ENCODE measurements around the gene NCAPH2.

The NCAPH2 gene

DNA sequence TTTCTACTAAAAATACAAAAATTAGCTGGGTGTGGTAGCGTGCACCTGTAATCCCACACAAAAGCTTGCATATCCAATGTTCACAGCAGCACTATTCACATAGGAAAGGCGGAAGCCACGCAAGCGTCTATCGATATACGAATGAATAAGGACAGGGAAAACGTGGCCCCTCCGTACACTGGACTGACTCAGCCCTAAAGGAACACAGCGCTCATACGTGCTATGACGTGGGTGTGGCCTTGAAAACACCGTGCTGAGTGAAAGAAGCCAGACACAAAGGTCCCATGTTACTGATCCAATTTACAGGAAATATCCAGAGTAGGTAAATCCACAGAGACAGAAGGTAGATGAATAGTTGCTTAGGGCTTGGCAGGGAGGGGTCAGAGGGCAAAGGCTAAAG is 7.6 kb upstream of the NCAPH2 start:
- H3K27ac Mint-ChIP-seq: no peak overlapping the region
- no peak for ATAC-seq
- peaks cover 2% of the 10 kb centered on the region for H3K36me3 Mint-ChIP-seq
- peaks cover 14% of the 10 kb centered on the region for H3K4me1 Mint-ChIP-seq
- H3K27me3 Mint-ChIP-seq: no peaks in the 10 kb centered on the region
- no peaks in the 10 kb centered on the region for H3K9me3 Mint-ChIP-seq
- H3K4me3 Mint-ChIP-seq: no peak overlapping the region

DNA sequence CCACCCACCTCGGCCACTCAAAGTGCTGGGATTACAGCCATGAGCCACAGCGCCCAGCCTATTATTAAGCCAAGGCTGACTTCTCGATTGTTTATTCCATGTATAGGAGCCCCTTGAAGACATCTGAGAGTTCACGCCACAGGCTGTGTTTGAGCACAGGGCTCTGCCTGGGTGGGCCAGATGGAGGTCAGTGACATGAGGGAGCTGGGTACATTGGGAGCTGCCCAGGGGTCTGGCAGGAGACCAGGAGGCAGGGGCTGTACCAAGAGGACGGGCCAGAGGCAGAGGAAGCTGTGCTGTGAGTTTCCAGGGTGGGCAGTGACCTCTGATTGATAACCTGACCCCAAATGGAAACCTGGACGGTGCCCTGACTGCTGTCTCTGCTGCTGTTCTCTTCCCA is 5.9 kb upstream of the NCAPH2 start:
- Mint-ChIP-seq H3K27ac (no peak overlapping the region), H3K9me3 (no peaks in the 10 kb centered on the region), H3K4me1 (peaks cover 26% of the 10 kb centered on the region), H3K36me3 (peaks cover 8% of the 10 kb centered on the region), H3K4me3 (no peak overlapping the region), H3K27me3 (no peaks in the 10 kb centered on the region)
- no peak for ATAC-seq

DNA sequence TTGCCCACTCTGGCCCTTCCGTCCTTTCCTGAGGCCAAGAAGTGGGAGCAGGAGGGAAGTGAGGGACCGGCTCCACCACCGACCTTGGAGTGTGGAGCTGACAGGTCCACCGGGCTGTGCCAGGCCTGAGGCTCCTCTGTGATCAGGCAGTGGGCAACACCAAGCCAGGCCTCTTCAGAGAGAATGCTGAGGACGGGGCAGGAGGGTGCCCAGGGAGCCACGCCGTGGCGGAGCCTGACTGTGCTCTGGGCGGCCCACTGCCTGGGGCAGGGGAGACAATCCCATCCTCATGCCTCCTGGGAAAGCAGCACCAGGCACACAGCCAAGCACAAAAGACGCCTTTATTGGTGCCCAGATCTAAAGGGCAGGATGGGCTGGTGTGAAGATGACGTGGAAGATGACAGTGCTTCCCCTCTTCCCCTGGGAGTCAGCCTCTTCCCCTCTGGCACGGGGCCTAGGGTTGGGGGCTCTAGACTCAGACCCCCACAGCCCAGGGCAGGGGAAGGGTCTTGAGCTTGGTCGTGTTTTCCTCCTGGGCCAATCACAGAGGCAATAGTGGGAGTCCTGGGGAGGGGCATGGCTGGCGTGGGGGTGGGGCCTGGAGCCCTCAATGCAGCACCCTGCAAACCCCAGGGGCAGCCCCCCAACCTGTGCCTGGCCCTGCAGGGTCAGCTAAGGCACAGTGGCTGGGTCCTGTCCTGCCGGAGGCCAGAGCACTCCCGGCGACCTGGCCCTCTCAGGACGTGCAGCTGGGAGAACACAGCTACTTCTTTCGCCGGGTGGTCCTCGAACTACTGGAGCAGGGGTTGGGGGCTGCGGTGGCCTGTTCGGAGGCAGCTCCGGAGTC is 5.2 kb upstream of the NCAPH2 start:
- peaks cover 28% of the 10 kb centered on the region for H3K4me1 Mint-ChIP-seq
- H3K27me3 Mint-ChIP-seq: no peaks in the 10 kb centered on the region
- H3K27ac Mint-ChIP-seq: no peak overlapping the region
- no peak overlapping the region for H3K4me3 Mint-ChIP-seq
- H3K36me3 Mint-ChIP-seq: peaks cover 8% of the 10 kb centered on the region
- no peaks in the 10 kb centered on the region for H3K9me3 Mint-ChIP-seq
- ATAC-seq: no peak

DNA sequence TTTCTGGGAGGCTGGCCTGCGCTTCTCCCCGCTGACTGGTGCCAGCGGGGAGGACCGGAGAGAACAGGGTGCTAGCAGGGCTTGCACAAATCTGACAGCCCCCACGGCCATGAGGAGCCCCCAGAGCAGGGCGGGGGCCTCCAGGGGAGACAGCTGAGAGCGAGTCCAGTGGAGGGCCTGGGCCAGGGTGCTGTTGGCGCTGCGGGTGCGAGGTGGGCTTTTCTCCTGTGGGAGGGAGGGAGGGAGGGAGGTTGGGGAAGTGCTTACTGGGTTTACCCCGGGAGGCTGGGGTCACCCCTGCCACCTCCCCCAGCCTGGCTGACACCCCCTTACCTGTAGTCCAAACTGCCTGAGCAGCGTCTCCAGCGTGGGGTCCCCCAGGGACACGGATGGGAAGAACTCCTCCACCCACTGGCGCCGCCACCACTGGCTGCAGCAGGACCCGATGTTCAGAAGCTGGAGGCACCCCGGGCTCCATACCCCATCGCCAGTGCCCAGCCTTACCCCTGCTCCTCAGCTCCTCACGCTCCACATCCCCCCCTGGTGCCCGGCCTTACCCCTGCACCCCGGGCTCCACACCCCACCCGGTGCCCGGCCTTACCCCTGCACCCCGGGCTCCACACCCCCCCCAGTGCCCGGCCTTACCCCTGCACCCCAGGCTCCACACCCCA is 4.4 kb upstream of the NCAPH2 start:
- Mint-ChIP-seq H3K9me3 (no peaks in the 10 kb centered on the region), H3K27ac (no peak overlapping the region), H3K4me1 (peaks cover 22% of the 10 kb centered on the region), H3K36me3 (peaks cover 8% of the 10 kb centered on the region), H3K4me3 (no peak overlapping the region), H3K27me3 (no peaks in the 10 kb centered on the region)
- no peak for ATAC-seq

DNA sequence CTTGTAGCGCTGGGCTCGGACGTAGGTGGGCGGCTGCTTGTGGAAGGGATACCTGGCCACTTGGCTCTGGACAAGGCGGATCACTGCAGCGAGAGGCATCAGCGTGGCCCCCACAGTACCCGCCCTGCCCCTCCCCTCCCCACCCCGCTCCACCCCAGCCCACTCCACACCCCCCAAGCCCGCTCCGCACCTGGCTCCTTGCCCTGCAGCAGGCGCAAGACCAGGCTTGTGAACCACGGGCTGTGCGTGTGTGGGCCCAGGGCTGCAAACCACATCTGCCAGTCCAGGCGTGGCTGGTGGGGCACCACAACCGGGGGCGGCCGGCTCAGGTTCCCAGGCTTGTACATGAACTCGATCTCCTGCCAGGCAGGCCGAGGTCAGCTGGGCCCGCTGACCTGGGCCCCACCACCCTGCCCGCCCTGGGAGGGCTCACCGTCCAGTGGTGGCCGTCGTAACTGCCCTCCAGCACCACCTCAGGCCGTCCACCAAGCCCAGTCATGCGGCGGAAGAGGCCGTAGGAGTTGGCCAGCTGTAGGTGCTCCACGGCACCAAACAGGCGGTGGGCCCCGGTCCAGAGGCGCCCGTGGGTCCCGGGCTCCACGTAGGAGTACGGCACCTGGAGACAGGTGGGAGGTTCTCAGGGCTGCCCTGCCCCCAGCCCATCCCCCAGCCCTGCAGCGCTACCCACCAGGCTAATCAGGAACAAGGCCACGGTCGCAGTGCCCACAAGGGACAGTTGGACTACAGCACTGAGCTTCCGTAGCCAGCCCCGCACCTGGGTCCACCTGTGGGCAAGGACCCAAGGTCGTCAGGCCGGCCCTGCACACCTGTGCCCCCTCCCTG is 3.4 kb upstream of the NCAPH2 start:
- Mint-ChIP-seq H3K4me3 (no peak overlapping the region), H3K9me3 (no peaks in the 10 kb centered on the region), H3K27ac (no peak overlapping the region), H3K27me3 (no peaks in the 10 kb centered on the region), H3K4me1 (peaks cover 28% of the 10 kb centered on the region), H3K36me3 (peaks cover 8% of the 10 kb centered on the region)
- no peak for ATAC-seq

DNA sequence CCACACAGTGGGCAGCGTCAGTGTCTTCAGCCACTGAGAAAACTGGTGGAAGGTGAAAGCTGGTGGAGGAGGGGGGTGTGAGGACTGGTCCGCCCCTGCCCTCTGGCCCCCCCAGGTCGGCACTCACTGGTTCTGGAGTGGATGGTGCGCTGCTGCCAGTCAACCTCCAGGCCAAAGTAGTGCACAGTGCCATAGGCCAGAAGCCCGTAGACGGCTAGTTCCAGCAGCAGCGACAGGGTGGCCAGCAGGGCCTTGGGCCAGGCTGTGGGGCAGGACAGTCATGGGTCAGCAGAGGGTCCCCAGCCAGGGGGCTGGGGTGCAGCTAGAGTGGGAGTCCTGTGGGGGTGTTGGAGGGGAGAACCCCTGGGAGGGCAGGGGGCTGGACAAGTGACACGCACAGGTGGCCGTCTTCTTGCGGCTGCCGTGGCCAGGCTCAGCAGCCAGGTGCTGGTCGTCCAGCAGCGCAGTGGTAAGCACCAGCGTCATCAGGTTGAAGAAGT is 2.7 kb upstream of the NCAPH2 start:
- H3K4me3 Mint-ChIP-seq: no peak overlapping the region
- peaks cover 30% of the 10 kb centered on the region for H3K4me1 Mint-ChIP-seq
- H3K27ac Mint-ChIP-seq: no peak overlapping the region
- ATAC-seq: no peak
- H3K9me3 Mint-ChIP-seq: no peaks in the 10 kb centered on the region
- H3K27me3 Mint-ChIP-seq: no peaks in the 10 kb centered on the region
- H3K36me3 Mint-ChIP-seq: peaks cover 8% of the 10 kb centered on the region

DNA sequence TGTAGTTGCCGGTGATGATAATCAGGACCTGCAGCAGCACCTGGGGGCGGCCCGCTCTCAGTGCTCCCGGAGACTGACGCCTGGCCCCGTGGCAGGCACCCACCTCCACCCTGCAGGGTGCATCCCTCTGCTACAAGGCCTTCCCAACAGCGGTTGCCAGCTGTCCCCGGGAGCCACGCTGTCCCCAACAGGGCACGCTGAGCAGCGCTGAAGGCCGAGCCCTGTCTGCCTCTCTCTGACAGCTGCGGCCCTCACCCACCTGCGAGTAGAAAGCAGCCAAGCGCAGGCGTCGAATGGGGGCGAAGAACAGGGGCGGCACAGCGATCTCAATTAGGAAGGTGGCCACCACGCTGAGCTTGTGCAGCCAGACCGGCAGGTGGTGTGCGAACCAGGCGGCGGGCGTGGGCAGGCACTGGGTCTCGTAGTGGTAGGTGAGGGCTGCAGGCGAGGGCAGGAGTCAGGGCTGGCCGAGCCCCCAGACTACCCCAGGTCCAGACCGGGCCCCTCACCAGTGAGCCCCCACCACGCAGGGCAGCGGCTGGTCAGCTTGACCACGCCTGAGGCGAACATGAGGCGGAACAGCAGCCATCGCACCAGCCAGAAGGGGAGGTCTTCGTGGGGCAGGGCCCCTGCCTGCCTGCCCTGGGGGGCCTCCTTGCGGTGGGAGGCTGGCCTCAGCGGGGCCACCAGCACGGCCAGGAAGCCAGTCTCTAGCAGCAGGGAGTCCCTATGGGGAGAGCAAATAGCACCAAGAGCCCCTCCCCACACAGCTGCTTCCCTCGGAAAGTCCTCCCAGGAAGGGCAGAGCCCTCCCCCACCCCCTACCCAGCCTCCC is 2.0 kb upstream of the NCAPH2 start:
- no peak for ATAC-seq
- Mint-ChIP-seq H3K4me1 (peaks cover 30% of the 10 kb centered on the region), H3K9me3 (no peaks in the 10 kb centered on the region), H3K36me3 (peaks cover 8% of the 10 kb centered on the region), H3K27me3 (no peaks in the 10 kb centered on the region), H3K4me3 (peak overlapping the region; percentile 91), H3K27ac (no peak overlapping the region)

DNA sequence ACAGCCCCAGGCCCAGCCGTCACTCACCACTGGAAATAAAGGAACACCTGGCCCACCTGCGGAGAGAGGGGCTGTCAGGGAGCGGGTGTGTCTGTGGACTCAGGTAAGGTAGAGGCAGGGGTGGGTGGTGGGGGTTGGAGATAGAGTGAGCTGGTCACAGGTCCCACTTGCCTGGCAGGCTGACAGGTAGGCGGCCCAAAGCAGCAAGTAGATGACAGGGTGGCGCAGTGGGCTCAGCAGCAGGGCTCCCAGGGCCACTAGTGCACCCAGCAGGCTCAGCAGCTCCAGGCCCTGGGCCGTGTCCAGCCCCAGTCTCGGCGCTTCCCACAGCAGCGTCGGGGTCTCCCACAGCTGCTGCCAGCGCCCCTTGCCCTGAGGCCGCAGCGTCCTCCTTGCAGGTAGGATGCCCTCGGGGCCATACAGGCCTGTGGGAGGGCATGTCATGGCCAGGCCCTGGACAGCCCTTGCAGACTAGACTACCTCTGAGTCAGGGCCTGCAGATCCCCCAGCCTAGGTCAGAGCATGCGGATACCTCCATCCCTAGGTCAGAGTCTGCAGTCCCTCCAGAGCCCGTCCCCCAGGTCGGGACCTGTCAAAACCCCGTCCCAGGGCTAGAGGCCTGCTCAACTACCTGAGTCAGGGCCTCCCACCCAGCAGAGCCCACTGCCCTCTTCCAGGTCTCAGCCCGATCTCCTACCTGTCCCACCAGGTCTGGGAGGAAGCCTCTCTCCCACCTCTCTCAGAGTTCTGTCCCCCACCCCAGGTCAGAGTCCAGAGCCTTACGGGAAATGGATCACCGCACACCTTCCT is 1.2 kb upstream of the NCAPH2 start:
- ATAC-seq: no peak
- Mint-ChIP-seq H3K36me3 (peaks cover 8% of the 10 kb centered on the region), H3K27ac (peak overlapping the region; percentile 94), H3K4me3 (peak overlapping the region; percentile 91), H3K9me3 (no peaks in the 10 kb centered on the region), H3K27me3 (no peaks in the 10 kb centered on the region), H3K4me1 (peaks cover 30% of the 10 kb centered on the region)

DNA sequence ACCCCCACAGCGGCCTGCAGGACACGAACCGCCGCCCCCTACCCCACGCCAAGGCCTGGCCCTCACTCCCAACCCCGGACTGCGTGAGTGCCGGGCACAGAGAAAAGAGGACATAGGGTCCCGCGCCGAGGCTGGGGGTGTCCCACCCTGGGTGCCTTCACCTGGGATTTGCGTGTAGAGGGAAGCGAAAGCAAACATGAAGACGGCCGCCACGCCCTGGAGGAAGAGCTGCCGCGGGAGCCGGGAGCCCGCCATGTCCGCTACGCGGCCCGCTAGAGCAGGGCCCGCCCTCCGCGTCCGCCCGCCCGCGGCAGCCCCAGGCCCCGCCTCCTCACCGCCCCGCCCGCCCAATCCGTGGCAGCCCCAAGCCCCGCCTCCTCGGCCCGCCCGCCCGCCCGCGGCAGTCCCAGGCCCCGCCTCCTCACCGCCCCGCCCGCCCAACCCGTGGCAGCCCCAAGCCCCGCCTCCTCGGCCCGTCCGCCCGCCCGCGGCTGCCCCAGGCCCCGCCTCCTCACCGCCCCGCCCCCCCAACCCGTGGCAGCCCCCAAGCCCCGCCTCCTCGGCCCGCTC is 518 bp upstream of the NCAPH2 start, which contains the start of gene LMF2:
Gene LMF2, minus strand, starts transcription at position 282 of the 570 bp plus-strand sequence. Its CDS starts 27 bp downstream, at position 255.
- peak within 1 kb of the TSS; percentile 94 for H3K27ac Mint-ChIP-seq
- H3K4me1 Mint-ChIP-seq: peaks cover 35% of the 10 kb centered on the region
- H3K4me3 Mint-ChIP-seq: peak within 1 kb of the TSS; percentile 99
- no peaks in the 10 kb centered on the region for H3K27me3 Mint-ChIP-seq
- peaks cover 13% of the 10 kb centered on the region for H3K36me3 Mint-ChIP-seq
- peak; percentile 89 for ATAC-seq
- H3K9me3 Mint-ChIP-seq: no peaks in the 10 kb centered on the region

DNA sequence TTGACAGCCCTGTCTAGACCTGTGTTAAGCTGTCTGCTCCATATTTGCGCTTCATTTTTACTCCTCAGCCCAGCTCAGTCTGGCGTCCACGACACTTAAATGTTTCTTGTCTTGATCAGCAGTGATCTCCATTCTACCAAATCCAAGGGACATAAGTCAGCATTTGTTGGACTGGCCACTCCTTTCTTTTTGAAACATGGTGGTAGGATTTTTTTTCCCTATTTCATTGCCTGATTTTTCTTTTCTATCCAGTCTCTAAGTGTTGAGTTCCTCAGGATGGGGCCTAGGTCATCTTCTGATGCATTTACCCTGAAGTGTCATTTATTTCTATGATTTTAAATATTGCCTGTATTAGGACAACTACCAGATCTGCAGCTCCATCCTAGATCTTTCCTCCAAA is 873 bp downstream of the NCAPH2 start:
- ATAC-seq: no peak
- Mint-ChIP-seq H3K36me3 (peaks cover 15% of the 10 kb centered on the region), H3K4me3 (peak overlapping the region; percentile 99), H3K27me3 (no peaks in the 10 kb centered on the region), H3K9me3 (no peaks in the 10 kb centered on the region), H3K4me1 (peaks cover 36% of the 10 kb centered on the region), H3K27ac (peak overlapping the region; percentile 94)

DNA sequence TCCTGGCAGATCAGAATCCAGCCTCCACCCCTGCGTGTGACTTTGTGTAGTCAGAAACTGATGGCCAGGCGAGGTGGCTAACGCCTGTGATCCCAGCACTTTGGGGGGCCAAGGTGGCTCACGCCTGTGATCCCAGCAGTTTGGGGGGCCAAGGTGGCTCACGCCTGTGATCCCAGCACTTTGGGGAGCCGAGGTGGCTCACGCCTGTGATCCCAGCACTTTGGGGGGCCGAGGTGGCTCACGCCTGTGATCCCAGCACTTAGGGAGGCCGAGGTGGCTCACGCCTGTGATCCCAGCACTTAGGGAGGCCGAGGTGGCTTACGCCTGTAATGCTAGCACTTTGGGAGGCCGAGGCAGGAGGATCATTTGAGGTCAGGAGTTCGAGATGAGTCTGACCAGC is 5.2 kb downstream of the NCAPH2 start:
- no peak overlapping the region for H3K4me3 Mint-ChIP-seq
- no peak for ATAC-seq
- H3K27ac Mint-ChIP-seq: no peak overlapping the region
- no peaks in the 10 kb centered on the region for H3K9me3 Mint-ChIP-seq
- H3K36me3 Mint-ChIP-seq: peaks cover 32% of the 10 kb centered on the region
- H3K27me3 Mint-ChIP-seq: no peaks in the 10 kb centered on the region
- H3K4me1 Mint-ChIP-seq: peaks cover 37% of the 10 kb centered on the region

DNA sequence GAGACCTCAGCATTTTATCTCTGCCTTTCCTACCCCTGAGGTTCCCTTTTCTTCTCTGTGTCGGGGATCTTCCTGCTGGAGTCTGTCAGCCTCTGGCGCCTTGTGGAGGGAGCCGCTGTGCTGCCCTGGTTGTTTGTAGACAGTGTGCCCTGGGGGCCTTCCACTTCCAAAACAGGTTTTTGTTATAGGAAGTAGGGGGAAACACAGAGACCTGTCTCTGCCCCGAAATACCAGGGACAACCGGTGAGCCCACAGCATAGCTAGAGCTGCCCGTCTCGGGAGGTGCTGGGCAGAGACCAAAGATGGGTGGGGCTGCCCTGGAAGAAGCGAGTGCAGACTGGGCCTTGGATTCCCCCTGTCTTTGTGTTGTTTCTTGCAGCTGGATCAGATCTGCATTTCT is 8.0 kb downstream of the NCAPH2 start:
- Mint-ChIP-seq H3K27ac (no peak overlapping the region), H3K36me3 (peaks cover 51% of the 10 kb centered on the region), H3K4me3 (no peak overlapping the region), H3K9me3 (no peaks in the 10 kb centered on the region), H3K4me1 (peaks cover 23% of the 10 kb centered on the region), H3K27me3 (no peaks in the 10 kb centered on the region)
- ATAC-seq: no peak

DNA sequence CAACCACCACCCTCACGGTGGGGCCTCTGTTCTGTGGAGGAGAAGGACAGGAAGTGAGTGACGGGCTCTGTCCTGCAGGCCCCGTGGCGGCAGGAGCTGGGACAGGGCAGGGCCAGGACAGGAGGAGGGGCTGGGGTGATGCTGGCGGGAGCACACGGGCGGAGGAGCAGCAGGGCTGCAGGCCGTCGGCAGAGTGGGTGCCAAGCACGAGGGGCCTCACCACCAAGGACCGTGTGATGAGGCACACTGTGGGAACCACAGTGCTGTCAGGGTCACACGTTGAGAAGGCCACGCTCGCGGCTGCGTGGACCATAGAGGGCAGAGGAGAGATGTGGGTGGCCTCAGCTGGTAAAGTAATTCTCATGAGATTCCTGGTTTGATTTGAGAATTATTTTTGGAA is 8.9 kb downstream of the NCAPH2 start:
- Mint-ChIP-seq H3K27ac (no peak overlapping the region), H3K4me1 (peaks cover 23% of the 10 kb centered on the region), H3K27me3 (no peaks in the 10 kb centered on the region), H3K9me3 (no peaks in the 10 kb centered on the region), H3K4me3 (no peak overlapping the region), H3K36me3 (peaks cover 56% of the 10 kb centered on the region)
- no peak for ATAC-seq

Measured in stimulated activated memory B cell treated with anti-CD40 and anti-IgM and Interleukin-4, amounts not matched to agents 10 μg/mL and 1 μg/mL and 100 μg/mL, for 72 hours (primary cell).